ENCODE measurements around the gene CMBL.
"Not testable (repeated sequence)": the region's sequence is repeated elsewhere in the genome, so short reads cannot be mapped to it uniquely, and the experiment has no call there.

CMBL gene

GRCh38 chr5:10261065-10261464 lies 46.6 kb downstream of the CMBL start:
- Histone ChIP-seq H3K4me1 (ENCODE audit: control insufficient read depth, low read depth, low read length) (no peaks in the 10 kb centered on the region), H3K36me3 (ENCODE audit: control insufficient read depth, low read depth, low read length) (peaks cover 98% of the 10 kb centered on the region), H3K27ac (ENCODE audit: low read length) (no peak overlapping the region), H3K9me3 (ENCODE audit: control insufficient read depth, low read depth, low read length) (no peaks in the 10 kb centered on the region), H3K27me3 (ENCODE audit: control insufficient read depth, insufficient read depth, low read length) (no peaks in the 10 kb centered on the region), H3K4me3 (ENCODE audit: low read length) (no peak overlapping the region), H3K9ac (ENCODE audit: low read length) (no peak overlapping the region)

- H3K9me3 ChIP-seq (ENCODE audit: control insufficient read depth, low read depth, low read length): no peaks in the 10 kb centered on the region
- no peak overlapping the region for H3K9ac ChIP-seq (ENCODE audit: low read length)
- H3K27me3 ChIP-seq (ENCODE audit: control insufficient read depth, insufficient read depth, low read length): no peaks in the 10 kb centered on the region
- H3K27ac ChIP-seq (ENCODE audit: low read length): no peak overlapping the region
- no peak overlapping the region for H3K4me3 ChIP-seq (ENCODE audit: low read length)
- peaks cover 100% of the 10 kb centered on the region for H3K36me3 ChIP-seq (ENCODE audit: control insufficient read depth, low read depth, low read length)
- no peaks in the 10 kb centered on the region for H3K4me1 ChIP-seq (ENCODE audit: control insufficient read depth, low read depth, low read length)
These were observed 47.8 kb downstream of the CMBL start for GRCh38 chr5:10259899-10260298.

GRCh38 chr5:10257870-10258269 lies 49.8 kb downstream of the CMBL start:
- Histone ChIP-seq H3K27me3 (ENCODE audit: control insufficient read depth, insufficient read depth, low read length) (no peaks in the 10 kb centered on the region), H3K9me3 (ENCODE audit: control insufficient read depth, low read depth, low read length) (no peaks in the 10 kb centered on the region), H3K36me3 (ENCODE audit: control insufficient read depth, low read depth, low read length) (peaks cover 97% of the 10 kb centered on the region), H3K9ac (ENCODE audit: low read length) (no peak overlapping the region), H3K27ac (ENCODE audit: low read length) (no peak overlapping the region), H3K4me1 (ENCODE audit: control insufficient read depth, low read depth, low read length) (no peaks in the 10 kb centered on the region), H3K4me3 (ENCODE audit: low read length) (no peak overlapping the region)

GRCh38 chr5:10254686-10255085 lies 53.0 kb downstream of the CMBL start:
- Histone ChIP-seq H3K27ac (ENCODE audit: low read length) (no peak overlapping the region), H3K4me3 (ENCODE audit: low read length) (no peak overlapping the region), H3K36me3 (ENCODE audit: control insufficient read depth, low read depth, low read length) (peaks cover 77% of the 10 kb centered on the region), H3K9me3 (ENCODE audit: control insufficient read depth, low read depth, low read length) (no peaks in the 10 kb centered on the region), H3K9ac (ENCODE audit: low read length) (no peak overlapping the region), H3K4me1 (ENCODE audit: control insufficient read depth, low read depth, low read length) (peaks cover 9% of the 10 kb centered on the region), H3K27me3 (ENCODE audit: control insufficient read depth, insufficient read depth, low read length) (no peaks in the 10 kb centered on the region)

GRCh38 chr5:10253390-10253789 lies 54.3 kb downstream of the CMBL start:
- Histone ChIP-seq H3K9ac (ENCODE audit: low read length) (no peak overlapping the region), H3K4me1 (ENCODE audit: control insufficient read depth, low read depth, low read length) (peaks cover 9% of the 10 kb centered on the region), H3K27me3 (ENCODE audit: control insufficient read depth, insufficient read depth, low read length) (no peaks in the 10 kb centered on the region), H3K9me3 (ENCODE audit: control insufficient read depth, low read depth, low read length) (no peaks in the 10 kb centered on the region), H3K4me3 (ENCODE audit: low read length) (no peak overlapping the region), H3K36me3 (ENCODE audit: control insufficient read depth, low read depth, low read length) (peaks cover 64% of the 10 kb centered on the region), H3K27ac (ENCODE audit: low read length) (no peak overlapping the region)

GRCh38 chr5:10251405-10251804 lies 56.3 kb downstream of the CMBL start:
- H3K27ac ChIP-seq (ENCODE audit: low read length): no peak overlapping the region
- H3K36me3 ChIP-seq (ENCODE audit: control insufficient read depth, low read depth, low read length): peaks cover 44% of the 10 kb centered on the region
- H3K4me1 ChIP-seq (ENCODE audit: control insufficient read depth, low read depth, low read length): peaks cover 9% of the 10 kb centered on the region
- peak overlapping the region; percentile 99 for H3K9ac ChIP-seq (ENCODE audit: low read length)
- no peaks in the 10 kb centered on the region for H3K27me3 ChIP-seq (ENCODE audit: control insufficient read depth, insufficient read depth, low read length)
- H3K9me3 ChIP-seq (ENCODE audit: control insufficient read depth, low read depth, low read length): no peaks in the 10 kb centered on the region
- peak overlapping the region; percentile 100 for H3K4me3 ChIP-seq (ENCODE audit: low read length)

GRCh38 chr5:10250806-10251276 lies 56.9 kb downstream of the CMBL start:
- Histone ChIP-seq H3K27ac (ENCODE audit: low read length) (peak overlapping the region; percentile 96), H3K9me3 (ENCODE audit: control insufficient read depth, low read depth, low read length) (no peaks in the 10 kb centered on the region), H3K9ac (ENCODE audit: low read length) (peak overlapping the region; percentile 99), H3K27me3 (ENCODE audit: control insufficient read depth, insufficient read depth, low read length) (no peaks in the 10 kb centered on the region), H3K4me1 (ENCODE audit: control insufficient read depth, low read depth, low read length) (peaks cover 9% of the 10 kb centered on the region), H3K4me3 (ENCODE audit: low read length) (peak overlapping the region; percentile 100), H3K36me3 (ENCODE audit: control insufficient read depth, low read depth, low read length) (peaks cover 39% of the 10 kb centered on the region)

- H3K27me3 ChIP-seq (ENCODE audit: control insufficient read depth, insufficient read depth, low read length): no peaks in the 10 kb centered on the region
These were observed 57.5 kb downstream of the CMBL start, which contains the start of gene CCT5 for GRCh38 chr5:10249948-10250805. Gene CCT5, plus strand, starts transcription at chr5:10250280. Its CDS starts 61 bp downstream, at chr5:10250341.

GRCh38 chr5:10248378-10249260 lies 59.1 kb downstream of the CMBL start:
- H3K36me3 ChIP-seq (ENCODE audit: control insufficient read depth, low read depth, low read length): peaks cover 16% of the 10 kb centered on the region
- peak overlapping the region; percentile 100 for H3K4me3 ChIP-seq (ENCODE audit: low read length)
- peaks cover 9% of the 10 kb centered on the region for H3K4me1 ChIP-seq (ENCODE audit: control insufficient read depth, low read depth, low read length)
- no peaks in the 10 kb centered on the region for H3K9me3 ChIP-seq (ENCODE audit: control insufficient read depth, low read depth, low read length)
- no peak overlapping the region for H3K27ac ChIP-seq (ENCODE audit: low read length)
- peak overlapping the region; percentile 99 for H3K9ac ChIP-seq (ENCODE audit: low read length)
- no peaks in the 10 kb centered on the region for H3K27me3 ChIP-seq (ENCODE audit: control insufficient read depth, insufficient read depth, low read length)

More at GRCh38 chr5:10249948-10250805, 57.5 kb downstream of the CMBL start, which contains the start of gene CCT5:
- Histone ChIP-seq H3K4me3 (ENCODE audit: low read length) (peak within 1 kb of the TSS; percentile 100), H3K9me3 (ENCODE audit: control insufficient read depth, low read depth, low read length) (no peaks in the 10 kb centered on the region), H3K27ac (ENCODE audit: low read length) (peak within 1 kb of the TSS; percentile 98), H3K4me1 (ENCODE audit: control insufficient read depth, low read depth, low read length) (peaks cover 9% of the 10 kb centered on the region), H3K9ac (ENCODE audit: low read length) (peak within 1 kb of the TSS; percentile 99), H3K36me3 (ENCODE audit: control insufficient read depth, low read depth, low read length) (peaks cover 32% of the 10 kb centered on the region)

- H3K4me1 ChIP-seq (ENCODE audit: control insufficient read depth, low read depth, low read length); H3K9me3 ChIP-seq (ENCODE audit: control insufficient read depth, low read depth, low read length); H3K4me3 ChIP-seq (ENCODE audit: low read length); H3K27me3 ChIP-seq (ENCODE audit: control insufficient read depth, insufficient read depth, low read length); H3K36me3 ChIP-seq (ENCODE audit: control insufficient read depth, low read depth, low read length); H3K9ac ChIP-seq (ENCODE audit: low read length); H3K27ac ChIP-seq (ENCODE audit: low read length): not testable (repeated sequence)
These were observed 60.5 kb downstream of the CMBL start for GRCh38 chr5:10247217-10247616.

GRCh38 chr5:10246761-10247160 lies 60.9 kb downstream of the CMBL start:
- Histone ChIP-seq H3K9ac (ENCODE audit: low read length) (no peak overlapping the region), H3K27me3 (ENCODE audit: control insufficient read depth, insufficient read depth, low read length) (no peaks in the 10 kb centered on the region), H3K36me3 (ENCODE audit: control insufficient read depth, low read depth, low read length) (peaks cover 4% of the 10 kb centered on the region), H3K27ac (ENCODE audit: low read length) (no peak overlapping the region), H3K4me3 (ENCODE audit: low read length) (no peak overlapping the region), H3K9me3 (ENCODE audit: control insufficient read depth, low read depth, low read length) (no peaks in the 10 kb centered on the region), H3K4me1 (ENCODE audit: control insufficient read depth, low read depth, low read length) (peaks cover 7% of the 10 kb centered on the region)
